ENCODE measurements around the gene FRMD5. TPM values are rescaled to one million over a fixed set of nuclear protein-coding genes. Genes with fewer than 3 reads are reported as not detected.

FRMD5 gene
- total and polyA plus RNA-seq, 2 experiments from 2014 or later, result 5.9 to 10.1 TPM

- TF ChIP-seq JUNB (IDR thresholded peaks at IDR 0.05; ENCODE audit: unreplicated experiment) (no peak), EZH2 (IDR thresholded peaks at IDR 0.05; ENCODE audit: low read depth, unreplicated experiment) (no peak), STAT1 (IDR thresholded peaks at IDR 0.05; ENCODE audit: unreplicated experiment) (no peak), ZNF331 (CRISPR knock-in tag; IDR thresholded peaks at IDR 0.05; ENCODE audit: low read depth) (no peak)
These were observed 130.4 kb downstream of the FRMD5 start (continued) for GRCh38 chr15:44064706-44065105.

DNA sequence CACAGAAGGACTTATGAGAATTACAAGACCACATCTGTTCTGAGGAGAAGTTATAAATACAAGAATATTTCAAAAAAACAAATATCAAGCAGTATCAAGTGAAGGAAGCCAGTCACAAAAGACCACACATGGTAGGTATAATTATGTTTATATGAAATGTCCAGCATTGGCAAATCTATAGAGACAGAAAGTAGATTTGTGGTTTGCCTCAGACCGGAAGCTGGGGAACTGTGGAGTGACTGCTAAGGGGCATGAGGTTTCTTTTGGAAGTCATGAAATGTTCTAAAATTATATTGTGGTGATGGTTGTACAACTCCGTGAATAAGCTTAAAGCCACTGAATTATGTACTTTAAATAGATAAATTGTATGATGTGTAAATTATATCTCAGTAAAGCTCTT lies 136.9 kb downstream of the FRMD5 start:
- H3K27me3 ChIP-seq (ENCODE audit: insufficient read depth), result no peaks in the 10 kb centered on the region
- ATAC-seq, result no peak
- H3K4me1 Mint-ChIP-seq, result peaks cover 9% of the 10 kb centered on the region; the same call in 2 of the 3 replicates
- H3K36me3 Mint-ChIP-seq (ENCODE audit: low read depth), result no peaks in the 10 kb centered on the region
- H3K9me3 Mint-ChIP-seq, result no peaks in the 10 kb centered on the region
- H3K4me1 ChIP-seq (ENCODE audit: insufficient read depth), result no peaks in the 10 kb centered on the region
- H3K36me3 ChIP-seq (ENCODE audit: insufficient read depth), result no peaks in the 10 kb centered on the region
- no peak overlapping the region for H3K4me3 ChIP-seq
- no peak overlapping the region for H2AFZ ChIP-seq
- TF ChIP-seq CREB1 (CRISPR knock-in tag; IDR thresholded peaks at IDR 0.05; ENCODE audit: low read depth) (no peak), REST (IDR thresholded peaks at IDR 0.05; ENCODE audit: unreplicated experiment) (no peak), JUNB (IDR thresholded peaks at IDR 0.05; ENCODE audit: unreplicated experiment) (no peak), STAT1 (IDR thresholded peaks at IDR 0.05; ENCODE audit: unreplicated experiment) (no peak), POLR2AphosphoS5 (IDR thresholded peaks at IDR 0.05; ENCODE audit: low read depth) (no peak), NANOG (IDR thresholded peaks at IDR 0.05; ENCODE audit: borderline replicate concordance) (no peak), ZNF114 (CRISPR knock-in tag; IDR thresholded peaks at IDR 0.05) (no peak), EZH2phosphoT487 (IDR thresholded peaks at IDR 0.05; ENCODE audit: unreplicated experiment) (no peak), ZNF331 (CRISPR knock-in tag; IDR thresholded peaks at IDR 0.05; ENCODE audit: low read depth) (no peak), EZH2 (IDR thresholded peaks at IDR 0.05; ENCODE audit: low read depth, unreplicated experiment) (no peak), CTCF (conservative IDR thresholded peaks at IDR 0.05; ENCODE audit: low read depth in 2 of 2) (no peak)
- TF ChIP-seq, protein P1, sequence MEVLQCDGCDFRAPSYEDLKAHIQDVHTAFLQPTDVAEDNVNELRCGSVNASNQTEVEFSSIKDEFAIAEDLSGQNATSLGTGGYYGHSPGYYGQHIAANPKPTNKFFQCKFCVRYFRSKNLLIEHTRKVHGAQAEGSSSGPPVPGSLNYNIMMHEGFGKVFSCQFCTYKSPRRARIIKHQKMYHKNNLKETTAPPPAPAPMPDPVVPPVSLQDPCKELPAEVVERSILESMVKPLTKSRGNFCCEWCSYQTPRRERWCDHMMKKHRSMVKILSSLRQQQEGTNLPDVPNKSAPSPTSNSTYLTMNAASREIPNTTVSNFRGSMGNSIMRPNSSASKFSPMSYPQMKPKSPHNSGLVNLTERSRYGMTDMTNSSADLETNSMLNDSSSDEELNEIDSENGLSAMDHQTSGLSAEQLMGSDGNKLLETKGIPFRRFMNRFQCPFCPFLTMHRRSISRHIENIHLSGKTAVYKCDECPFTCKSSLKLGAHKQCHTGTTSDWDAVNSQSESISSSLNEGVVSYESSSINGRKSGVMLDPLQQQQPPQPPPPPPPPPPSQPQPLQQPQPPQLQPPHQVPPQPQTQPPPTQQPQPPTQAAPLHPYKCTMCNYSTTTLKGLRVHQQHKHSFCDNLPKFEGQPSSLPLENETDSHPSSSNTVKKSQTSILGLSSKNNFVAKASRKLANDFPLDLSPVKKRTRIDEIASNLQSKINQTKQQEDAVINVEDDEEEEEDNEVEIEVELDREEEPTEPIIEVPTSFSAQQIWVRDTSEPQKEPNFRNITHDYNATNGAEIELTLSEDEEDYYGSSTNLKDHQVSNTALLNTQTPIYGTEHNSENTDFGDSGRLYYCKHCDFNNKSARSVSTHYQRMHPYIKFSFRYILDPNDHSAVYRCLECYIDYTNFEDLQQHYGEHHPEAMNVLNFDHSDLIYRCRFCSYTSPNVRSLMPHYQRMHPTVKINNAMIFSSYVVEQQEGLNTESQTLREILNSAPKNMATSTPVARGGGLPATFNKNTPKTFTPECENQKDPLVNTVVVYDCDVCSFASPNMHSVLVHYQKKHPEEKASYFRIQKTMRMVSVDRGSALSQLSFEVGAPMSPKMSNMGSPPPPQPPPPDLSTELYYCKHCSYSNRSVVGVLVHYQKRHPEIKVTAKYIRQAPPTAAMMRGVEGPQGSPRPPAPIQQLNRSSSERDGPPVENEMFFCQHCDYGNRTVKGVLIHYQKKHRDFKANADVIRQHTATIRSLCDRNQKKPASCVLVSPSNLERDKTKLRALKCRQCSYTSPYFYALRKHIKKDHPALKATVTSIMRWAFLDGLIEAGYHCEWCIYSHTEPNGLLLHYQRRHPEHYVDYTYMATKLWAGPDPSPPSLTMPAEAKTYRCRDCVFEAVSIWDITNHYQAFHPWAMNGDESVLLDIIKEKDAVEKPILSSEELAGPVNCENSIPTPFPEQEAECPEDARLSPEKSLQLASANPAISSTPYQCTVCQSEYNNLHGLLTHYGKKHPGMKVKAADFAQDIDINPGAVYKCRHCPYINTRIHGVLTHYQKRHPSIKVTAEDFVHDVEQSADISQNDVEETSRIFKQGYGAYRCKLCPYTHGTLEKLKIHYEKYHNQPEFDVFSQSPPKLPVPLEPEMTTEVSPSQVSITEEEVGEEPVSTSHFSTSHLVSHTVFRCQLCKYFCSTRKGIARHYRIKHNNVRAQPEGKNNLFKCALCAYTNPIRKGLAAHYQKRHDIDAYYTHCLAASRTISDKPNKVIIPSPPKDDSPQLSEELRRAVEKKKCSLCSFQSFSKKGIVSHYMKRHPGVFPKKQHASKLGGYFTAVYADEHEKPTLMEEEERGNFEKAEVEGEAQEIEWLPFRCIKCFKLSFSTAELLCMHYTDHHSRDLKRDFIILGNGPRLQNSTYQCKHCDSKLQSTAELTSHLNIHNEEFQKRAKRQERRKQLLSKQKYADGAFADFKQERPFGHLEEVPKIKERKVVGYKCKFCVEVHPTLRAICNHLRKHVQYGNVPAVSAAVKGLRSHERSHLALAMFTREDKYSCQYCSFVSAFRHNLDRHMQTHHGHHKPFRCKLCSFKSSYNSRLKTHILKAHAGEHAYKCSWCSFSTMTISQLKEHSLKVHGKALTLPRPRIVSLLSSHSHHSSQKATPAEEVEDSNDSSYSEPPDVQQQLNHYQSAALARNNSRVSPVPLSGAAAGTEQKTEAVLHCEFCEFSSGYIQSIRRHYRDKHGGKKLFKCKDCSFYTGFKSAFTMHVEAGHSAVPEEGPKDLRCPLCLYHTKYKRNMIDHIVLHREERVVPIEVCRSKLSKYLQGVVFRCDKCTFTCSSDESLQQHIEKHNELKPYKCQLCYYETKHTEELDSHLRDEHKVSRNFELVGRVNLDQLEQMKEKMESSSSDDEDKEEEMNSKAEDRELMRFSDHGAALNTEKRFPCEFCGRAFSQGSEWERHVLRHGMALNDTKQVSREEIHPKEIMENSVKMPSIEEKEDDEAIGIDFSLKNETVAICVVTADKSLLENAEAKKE (CRISPR knock-in tag; IDR thresholded peaks at IDR 0.05), result no peak
- H3K27me3 Mint-ChIP-seq (ENCODE audit: insufficient read depth, low read depth, poor library complexity), result no peaks in the 10 kb centered on the region
- H3F3A ChIP-seq (replicated peaks; ENCODE audit: low read depth), result no peaks in the 10 kb centered on the region
- H3K9me2 ChIP-seq (ENCODE audit: insufficient read depth), result no peaks in the 10 kb centered on the region
- no peaks in the 10 kb centered on the region for H3K79me2 ChIP-seq (replicated peaks; ENCODE audit: insufficient read depth)
- no peak overlapping the region for H3K27ac Mint-ChIP-seq
- no peak overlapping the region for H3K4me2 ChIP-seq
- peaks cover 4% of the 10 kb centered on the region; the same call in 1 of the 2 replicates for H4K20me1 ChIP-seq (replicated peaks; ENCODE audit: insufficient read depth)
- no peak for DNase-seq (ENCODE audit: low spot score)
- H3K4me3 Mint-ChIP-seq, result no peak overlapping the region
- no peak overlapping the region for H3K27ac ChIP-seq (ENCODE audit: low read depth)

Data from GM23338 (cell line).